Measurements from ENCODE around the gene MYCL.

The MYCL gene

GRCh38 chr1:39894884-39895495 is 6.7 kb downstream of the MYCL start:
- TF ChIP-seq CTCF (conservative IDR thresholded peaks at IDR 0.05) = no peak
- no peak overlapping the region for H3K27ac ChIP-seq

- H3K27ac ChIP-seq = peak overlapping the region; percentile 52
- TF ChIP-seq CTCF (conservative IDR thresholded peaks at IDR 0.05) = no peak
Observed at GRCh38 chr1:39892601-39893595, 8.8 kb downstream of the MYCL start.

DNA sequence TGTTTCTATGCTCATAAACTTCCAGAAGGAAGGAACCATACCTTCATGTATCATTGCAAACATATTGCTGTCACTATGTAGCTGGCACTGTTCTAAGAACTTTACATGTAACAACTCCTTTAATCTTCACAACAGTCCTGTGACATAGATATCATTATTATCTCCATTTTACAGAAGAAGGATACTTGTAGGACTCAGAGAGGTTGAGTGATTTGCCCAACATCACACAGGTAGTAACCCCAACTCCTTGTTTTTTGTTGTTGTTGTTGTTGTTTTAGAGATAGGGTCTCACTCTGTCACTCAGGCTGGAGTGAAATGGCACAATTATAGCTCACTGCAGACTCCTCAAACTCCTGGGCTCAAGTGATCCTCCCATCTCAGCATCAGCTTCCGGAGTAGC is 10.8 kb downstream of the MYCL start:
- no peak overlapping the region for H3K27ac ChIP-seq

GRCh38 chr1:39890273-39890672 is 11.4 kb downstream of the MYCL start:
- no peak overlapping the region for H3K27ac ChIP-seq
- TF ChIP-seq CTCF (conservative IDR thresholded peaks at IDR 0.05) = no peak

More for the DNA sequence above, 10.8 kb downstream of the MYCL start:
- TF ChIP-seq CTCF (conservative IDR thresholded peaks at IDR 0.05) = no peak

- no peak overlapping the region for H3K27ac ChIP-seq
- no peak for TF ChIP-seq CTCF (conservative IDR thresholded peaks at IDR 0.05)
Observed at GRCh38 chr1:39886757-39887231, 14.9 kb downstream of the MYCL start.

DNA sequence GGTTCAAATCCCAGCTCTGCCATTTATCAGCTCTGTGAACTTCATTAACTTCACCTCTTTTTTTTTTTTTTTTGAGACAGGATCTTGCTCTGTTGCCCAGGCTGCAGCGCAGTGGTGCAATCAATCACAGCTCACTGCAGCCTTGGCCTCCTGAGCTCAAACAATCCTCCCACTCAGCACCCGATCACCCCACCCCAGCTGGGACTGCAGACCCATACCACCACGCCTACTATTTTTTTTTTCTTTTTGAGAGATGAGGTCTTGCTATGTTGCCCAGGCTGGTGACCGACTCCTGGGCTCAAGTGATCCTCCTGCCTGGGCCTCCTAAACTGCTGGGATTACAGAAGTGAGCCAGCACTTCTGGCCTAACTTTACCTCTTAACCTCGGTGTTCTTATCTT is 16.2 kb downstream of the MYCL start:
- TF ChIP-seq CTCF (conservative IDR thresholded peaks at IDR 0.05) = no peak
- H3K27ac ChIP-seq = no peak overlapping the region

GRCh38 chr1:39882152-39882551 is 19.6 kb downstream of the MYCL start:
- peak overlapping the region; percentile 81; the same call in 1 of the 2 replicates for H3K27ac ChIP-seq
- no peak for TF ChIP-seq CTCF (conservative IDR thresholded peaks at IDR 0.05)
